Chondrocyte (in vitro differentiated cells): ENCODE results near the gene CDH8. TPM values are rescaled to one million over a fixed set of nuclear protein-coding genes. Genes with fewer than 3 reads are reported as not detected.

Source experiments
- DNase-seq: peaks from one replicate; pipeline ENCODE4 v3.0.0; 2021; ENCODE audit warnings: mixed read lengths, low spot score
- H3K27ac Mint-ChIP-seq: one replicate; pipeline ENCODE4 v1.8.0; 2021; ENCODE audit warnings: mild to moderate bottlenecking, moderate library complexity, mixed read lengths; ENCODE audit not compliant: unreplicated experiment
- H3K27me3 Mint-ChIP-seq: 2 replicates; pipeline ENCODE4 v1.8.0; 2021; ENCODE audit warnings: low read depth, mixed read lengths
- H3K36me3 Mint-ChIP-seq: 2 replicates; pipeline ENCODE4 v1.8.0; 2021; ENCODE audit warnings: low read depth, mixed read lengths
- H3K4me1 Mint-ChIP-seq: 2 replicates; pipeline ENCODE4 v1.8.0; 2021; ENCODE audit warnings: low read depth, mild to moderate bottlenecking, mixed read lengths
- H3K4me3 Mint-ChIP-seq: one replicate; pipeline ENCODE4 v1.8.0; 2021; ENCODE audit warnings: mild to moderate bottlenecking, moderate library complexity, mixed read lengths; ENCODE audit not compliant: unreplicated experiment
- H3K9me3 Mint-ChIP-seq: 2 replicates; pipeline ENCODE4 v1.8.0; 2021; ENCODE audit warnings: low read depth, mixed read lengths
- total RNA-seq: library from RNA; stranded (reverse); gene quantifications from 3 replicates; pipeline ENCODE4 v1.2.1, GENCODE V29; 2021
- TF ChIP-seq, protein P1 (sequence below): fragments of 200-600 bp; sonication (generic); IDR thresholded peaks from 2 replicates; pipeline ENCODE4 v1.5.0; 2021; ENCODE audit warnings: antibody characterized with exemption, mild to moderate bottlenecking, moderate library complexity

Gene CDH8
- total RNA-seq, 1 donor from 2014 or later = 5.7 TPM

DNA sequence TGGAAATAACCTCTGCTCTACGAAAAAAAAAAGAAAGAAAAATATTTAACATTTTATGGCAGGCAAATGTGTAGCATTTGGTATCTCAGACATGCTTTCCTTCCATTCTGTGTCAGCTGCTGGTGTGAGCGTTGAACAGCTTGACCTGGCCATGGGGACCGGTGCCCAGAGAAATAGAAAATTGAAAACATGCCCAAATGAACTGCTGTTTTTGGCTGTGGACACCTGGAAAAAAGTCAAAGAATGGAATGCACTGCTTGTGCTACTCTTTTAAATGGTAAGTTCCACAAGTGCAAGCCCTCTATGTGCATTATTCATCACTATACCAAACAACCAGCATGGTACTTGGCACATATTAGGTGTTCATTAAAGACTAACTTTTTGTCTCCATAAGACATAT, 127.2 kb downstream of the CDH8 start:
- H3K27ac Mint-ChIP-seq = no peak overlapping the region
- peaks cover 10% of the 10 kb centered on the region for H3K27me3 Mint-ChIP-seq
- TF ChIP-seq, protein P1, sequence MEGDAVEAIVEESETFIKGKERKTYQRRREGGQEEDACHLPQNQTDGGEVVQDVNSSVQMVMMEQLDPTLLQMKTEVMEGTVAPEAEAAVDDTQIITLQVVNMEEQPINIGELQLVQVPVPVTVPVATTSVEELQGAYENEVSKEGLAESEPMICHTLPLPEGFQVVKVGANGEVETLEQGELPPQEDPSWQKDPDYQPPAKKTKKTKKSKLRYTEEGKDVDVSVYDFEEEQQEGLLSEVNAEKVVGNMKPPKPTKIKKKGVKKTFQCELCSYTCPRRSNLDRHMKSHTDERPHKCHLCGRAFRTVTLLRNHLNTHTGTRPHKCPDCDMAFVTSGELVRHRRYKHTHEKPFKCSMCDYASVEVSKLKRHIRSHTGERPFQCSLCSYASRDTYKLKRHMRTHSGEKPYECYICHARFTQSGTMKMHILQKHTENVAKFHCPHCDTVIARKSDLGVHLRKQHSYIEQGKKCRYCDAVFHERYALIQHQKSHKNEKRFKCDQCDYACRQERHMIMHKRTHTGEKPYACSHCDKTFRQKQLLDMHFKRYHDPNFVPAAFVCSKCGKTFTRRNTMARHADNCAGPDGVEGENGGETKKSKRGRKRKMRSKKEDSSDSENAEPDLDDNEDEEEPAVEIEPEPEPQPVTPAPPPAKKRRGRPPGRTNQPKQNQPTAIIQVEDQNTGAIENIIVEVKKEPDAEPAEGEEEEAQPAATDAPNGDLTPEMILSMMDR = no peak
- no peak overlapping the region for H3K4me3 Mint-ChIP-seq
- no peak for DNase-seq
- no peaks in the 10 kb centered on the region for H3K9me3 Mint-ChIP-seq
- peaks cover 15% of the 10 kb centered on the region for H3K4me1 Mint-ChIP-seq
- H3K36me3 Mint-ChIP-seq = no peaks in the 10 kb centered on the region

DNA sequence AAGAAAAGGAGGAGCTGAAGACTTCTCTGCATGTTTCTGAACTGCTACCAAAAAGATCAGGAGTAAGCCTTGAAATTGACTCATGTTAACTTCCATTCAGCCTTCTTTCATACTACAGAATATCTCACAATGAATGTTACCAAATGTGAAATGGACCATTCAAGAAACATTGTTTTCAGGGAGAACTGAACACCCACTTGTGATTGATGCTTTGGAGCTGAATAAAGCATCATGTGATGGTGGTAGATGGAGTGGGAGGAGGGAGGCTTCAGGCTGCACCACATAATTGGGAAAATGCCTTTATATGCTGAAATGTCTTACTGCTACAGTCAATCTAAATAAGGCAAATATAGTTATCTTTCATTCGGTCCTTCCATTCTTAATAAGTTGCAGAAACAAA, 127.8 kb downstream of the CDH8 start:
- Mint-ChIP-seq H3K9me3 (no peaks in the 10 kb centered on the region), H3K4me3 (no peak overlapping the region), H3K4me1 (peaks cover 15% of the 10 kb centered on the region), H3K27me3 (peaks cover 8% of the 10 kb centered on the region), H3K36me3 (no peaks in the 10 kb centered on the region), H3K27ac (no peak overlapping the region)
- no peak for DNase-seq
- TF ChIP-seq, protein P1 = no peak

DNA sequence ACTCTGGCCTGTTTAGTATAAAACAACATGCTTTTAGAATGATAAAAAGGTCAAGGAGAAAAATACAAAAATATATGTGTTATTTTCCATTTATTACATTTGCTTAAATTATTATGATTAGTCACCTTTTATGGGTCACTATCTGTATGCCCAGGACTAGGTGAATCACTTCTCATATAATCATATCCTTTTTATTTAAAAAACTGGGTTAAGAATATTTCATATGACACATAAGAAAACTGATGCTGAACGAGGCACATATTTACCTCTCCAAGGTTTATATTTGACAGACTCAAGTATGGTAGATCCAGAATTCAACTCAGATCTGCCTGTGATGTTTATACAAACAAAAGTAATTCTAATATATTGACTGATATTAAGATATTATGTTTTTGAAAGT, 134.5 kb downstream of the CDH8 start:
- TF ChIP-seq, protein P1 = no peak
- Mint-ChIP-seq H3K36me3 (no peaks in the 10 kb centered on the region), H3K9me3 (no peaks in the 10 kb centered on the region), H3K27me3 (peaks cover 3% of the 10 kb centered on the region), H3K4me3 (no peak overlapping the region), H3K4me1 (no peaks in the 10 kb centered on the region), H3K27ac (no peak overlapping the region)
- no peak for DNase-seq

DNA sequence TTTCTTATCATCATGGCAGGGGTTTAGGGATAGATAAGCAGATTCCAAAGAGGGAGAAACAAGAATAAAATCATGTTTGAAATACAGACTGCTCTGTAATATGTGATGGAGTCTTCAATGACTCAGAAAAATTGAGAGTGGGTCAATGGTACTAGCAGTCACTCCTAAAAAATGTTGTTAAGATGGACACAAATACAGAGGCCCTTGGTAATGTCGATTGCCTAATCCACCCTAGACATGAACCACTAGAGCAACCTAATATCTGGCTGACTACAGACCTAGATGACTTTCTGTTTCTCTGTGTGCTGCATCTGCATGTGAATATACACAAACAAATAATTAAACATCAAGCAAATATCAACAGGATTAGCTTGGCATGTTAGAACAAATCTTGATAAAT, 135.8 kb downstream of the CDH8 start:
- TF ChIP-seq, protein P1 = no peak
- DNase-seq = no peak
- peaks cover 3% of the 10 kb centered on the region for H3K27me3 Mint-ChIP-seq
- no peaks in the 10 kb centered on the region for H3K36me3 Mint-ChIP-seq
- H3K4me1 Mint-ChIP-seq = no peaks in the 10 kb centered on the region
- no peaks in the 10 kb centered on the region for H3K9me3 Mint-ChIP-seq
- H3K27ac Mint-ChIP-seq = no peak overlapping the region
- no peak overlapping the region for H3K4me3 Mint-ChIP-seq

DNA sequence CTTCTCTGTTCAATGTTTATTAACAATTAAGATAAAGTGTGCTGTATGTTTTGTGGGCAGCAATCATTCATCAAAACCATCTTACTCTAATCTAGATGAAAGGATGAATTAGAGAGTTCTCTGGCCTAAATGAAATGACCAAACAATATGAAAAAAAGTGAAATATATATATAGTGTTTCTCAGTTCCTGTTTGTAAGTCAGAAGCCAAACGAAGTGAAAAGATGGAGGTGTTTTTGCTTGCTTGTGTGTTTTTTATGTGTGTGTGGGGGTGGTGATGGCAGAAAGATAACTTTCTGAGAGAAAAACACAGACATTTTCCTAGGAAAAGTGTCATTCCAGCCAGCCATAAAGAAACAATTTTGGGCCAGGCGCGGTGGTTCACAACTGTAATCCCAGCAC, 138.6 kb downstream of the CDH8 start:
- Mint-ChIP-seq H3K4me1 (no peaks in the 10 kb centered on the region), H3K27me3 (peaks cover 3% of the 10 kb centered on the region), H3K27ac (no peak overlapping the region), H3K9me3 (no peaks in the 10 kb centered on the region), H3K4me3 (no peak overlapping the region), H3K36me3 (no peaks in the 10 kb centered on the region)
- TF ChIP-seq, protein P1 = no peak
- no peak for DNase-seq
